A673 (cell line): Measurements from ENCODE around the gene OPRL1.

Experiments
- CTCF ChIP-seq: fragments of 300-800, 200-600 bp; sonication (generic); conservative IDR thresholded peaks from 2 replicates; pipeline ENCODE4 v1.5.1; 2017; ENCODE audit warnings: low read depth, mild to moderate bottlenecking, antibody characterized with exemption, low read length, moderate library complexity, mixed read lengths
- EZH2 ChIP-seq: fragments of 200-600 bp; sonication (generic); IDR thresholded peaks from 2 replicates; pipeline ENCODE4 v1.6.1; 2017; ENCODE audit warnings: borderline replicate concordance, low read depth, mild to moderate bottlenecking, mixed read lengths, antibody characterized with exemption, low read length; ENCODE audit not compliant: poor library complexity, severe bottlenecking

GRCh38 chr20:64050261-64051032, 29.4 kb upstream of the OPRL1 start:
- TF ChIP-seq CTCF, result no peak
- no peak for TF ChIP-seq EZH2
